K562 (cell line): Measurements from ENCODE around the gene FOSL1. TPM values are rescaled to one million over a fixed set of nuclear protein-coding genes. Genes with fewer than 3 reads are reported as not detected.

Source experiments
- ATAC-seq: fragments of 200-7000 bp; cut with Tn5 transposase; 3 replicates; pipeline ENCODE4 v1.9.1; 2020; ENCODE audit warnings: moderate library complexity
- BruUV-seq: library from RNA; stranded (reverse); fragments of 400-500 nt; replicated peaks from 2 replicates; lab custom pipeline; 2021; lab: Mats Ljungman, UMichigan
- CTCF ChIA-PET: fragments of 300-600 bp; formaldehyde crosslinking; extraction: SDS; loops from one replicate; lab custom pipeline; 2021; ENCODE audit warnings: low intra/inter-chr PET ratio; lab: Yijun Ruan, JAX
- POLR2A ChIA-PET: fragments of 300-600, 350-650 bp; sonication (Branson Sonifier 250); formaldehyde crosslinking; extraction: SDS; loops from one replicate; lab custom pipeline; 2021; ENCODE audit warnings: antibody characterized with exemption, inconsistent platforms; lab: Yijun Ruan, JAX
- DNase-seq, 4 experiments: peaks; one replicate each; pipeline versions ENCODE4 v3.0.0 to v3.0.0-alpha.2; 2011 to 2018; ENCODE audit warnings: low spot score in 3 of 4, mixed read lengths in 3 of 4; ENCODE audit errors: extremely low read depth in 1 of 4
- FAIRE-seq: peaks from 2 replicates; lab custom pipeline; 2011; peaks lifted over from hg19 to GRCh38; lab: Jason Lieb, UNC
- H2AFZ ChIP-seq: 2 replicates; pipeline ENCODE4 v1.6.0; 2011; ENCODE audit warnings: low read depth, low read length, control low read depth, inconsistent platforms
- H3K27ac ChIP-seq: fragments of 200-600 bp; 3 replicates; pipeline ENCODE4 v1.8.0; 2011; ENCODE audit warnings: low read depth, mild to moderate bottlenecking, control low read depth, inconsistent platforms, low read length, moderate library complexity, mixed read lengths; ENCODE audit errors: extremely low read depth
- H3K27me3 ChIP-seq, 2 experiments: fragments of 300-600 bp in 1 of 2; 2 replicates in 1 of 2; 3 replicates in 1 of 2; pipeline versions ENCODE4 v1.6.0 to v1.8.0; 2011; ENCODE audit warnings: inconsistent platforms in 2 of 2, low read length in 2 of 2, mild to moderate bottlenecking in 1 of 2, mixed read lengths in 1 of 2, moderate library complexity in 1 of 2; ENCODE audit not compliant: control insufficient read depth in 2 of 2, insufficient read depth in 2 of 2
- H3K36me3 ChIP-seq: fragments of 300-600 bp; 3 replicates; pipeline ENCODE4 v1.8.0; 2011; ENCODE audit warnings: mild to moderate bottlenecking, low read length, inconsistent platforms; ENCODE audit not compliant: control insufficient read depth, insufficient read depth
- H3K4me1 ChIP-seq, 2 experiments: fragments of 200-600 bp in 1 of 2; replicated peaks in 1 of 2; 2 replicates in 1 of 2; 3 replicates in 1 of 2; pipeline versions ENCODE4 v1.5.1 to v1.8.0; 2011; ENCODE audit warnings: inconsistent platforms in 2 of 2, low read length in 2 of 2, mild to moderate bottlenecking in 1 of 2, mixed read lengths in 1 of 2, moderate library complexity in 1 of 2; ENCODE audit not compliant: control insufficient read depth in 2 of 2, insufficient read depth in 2 of 2
- H3K4me2 ChIP-seq: 2 replicates; pipeline ENCODE4 v1.6.1; 2011; ENCODE audit warnings: low read length, control low read depth, inconsistent platforms, mixed read lengths; ENCODE audit not compliant: insufficient read depth
- H3K4me3 ChIP-seq: fragments of 200-600 bp; sonication (generic), shearing (Covaris generic); 2 replicates; pipeline ENCODE4 v1.5.1; 2016; ENCODE audit warnings: control low read depth, inconsistent platforms
- H3K79me2 ChIP-seq: fragments of 200-600 bp; 3 replicates; pipeline ENCODE4 v1.8.0; 2011; ENCODE audit warnings: low read length, inconsistent platforms; ENCODE audit not compliant: control insufficient read depth, insufficient read depth
- H3K9ac ChIP-seq, 2 experiments: 2 replicates each; pipeline versions ENCODE4 v1.6.0 to v1.6.1; 2011; ENCODE audit warnings: low read depth in 2 of 2, low read length in 2 of 2, control low read depth in 1 of 2, inconsistent platforms in 1 of 2, mild to moderate bottlenecking in 1 of 2, mixed read lengths in 1 of 2; ENCODE audit not compliant: insufficient read depth in 1 of 2
- H3K9me1 ChIP-seq: one replicate; pipeline ENCODE4 v1.6.0; 2011; ENCODE audit warnings: inconsistent platforms, mild to moderate bottlenecking, low read length, moderate library complexity; ENCODE audit not compliant: control insufficient read depth, insufficient read depth
- H3K9me3 ChIP-seq: replicated peaks from 2 replicates; pipeline ENCODE4 v1.5.1; 2011; ENCODE audit warnings: low read depth, low read length, inconsistent platforms; ENCODE audit not compliant: control insufficient read depth, insufficient read depth
- H4K20me1 ChIP-seq: replicated peaks from 2 replicates; pipeline ENCODE4 v1.6.1; 2011; ENCODE audit warnings: low read length, inconsistent platforms, mixed read lengths; ENCODE audit not compliant: control insufficient read depth, insufficient read depth
- CBFB ChIP-seq: sonication (generic); formaldehyde crosslinking; IDR thresholded peaks from 2 replicates; pipeline ENCODE4 v1.4.0; 2020; ENCODE audit warnings: mild to moderate bottlenecking, missing genetic modification reagents
- FUS ChIP-seq: fragments of 200-400 bp; formaldehyde crosslinking; optimal IDR thresholded peaks from 2 replicates; pipeline ENCODE3; 2017; ENCODE audit warnings: low read depth, low read length
- LEF1 ChIP-seq: fragments of 450-650 bp; IDR thresholded peaks from 2 replicates; pipeline ENCODE4 v1.6.1; 2016; ENCODE audit warnings: mild to moderate bottlenecking
- POLR2G ChIP-seq: fragments of 200-400 bp; formaldehyde crosslinking; IDR thresholded peaks from 2 replicates; pipeline ENCODE4 v1.6.1; 2017; ENCODE audit warnings: low read depth, mild to moderate bottlenecking, antibody characterized with exemption, low read length, moderate library complexity
- RBFOX2 ChIP-seq: fragments of 200-400 bp; formaldehyde crosslinking; IDR thresholded peaks from 2 replicates; pipeline ENCODE4 v1.6.1; 2017; ENCODE audit warnings: low read depth, mild to moderate bottlenecking, low read length, moderate library complexity
- SRSF3 ChIP-seq: fragments of 200-400 bp; formaldehyde crosslinking; IDR thresholded peaks from 2 replicates; pipeline ENCODE4 v1.6.1; 2016; ENCODE audit warnings: mild to moderate bottlenecking, low read length, moderate library complexity; ENCODE audit not compliant: insufficient read depth
- TEAD4 ChIP-seq, 2 experiments: sonication (generic) in 1 of 2; formaldehyde crosslinking in 1 of 2; IDR thresholded peaks; 2 replicates each; pipeline versions ENCODE4 v1.6.1 to v1.8.0; 2012 to 2022; ENCODE audit warnings: borderline replicate concordance in 1 of 2, inconsistent platforms in 1 of 2, low read length in 1 of 2, mild to moderate bottlenecking in 1 of 2, missing genetic modification reagents in 1 of 2
- ZNF12 ChIP-seq: sonication (generic); formaldehyde crosslinking; IDR thresholded peaks from 2 replicates; pipeline ENCODE4 v1.4.0; 2020; ENCODE audit warnings: mild to moderate bottlenecking, missing genetic modification reagents
- ZNF263 ChIP-seq: sonication (generic); formaldehyde crosslinking; IDR thresholded peaks from 2 replicates; pipeline ENCODE4 v1.8.0; 2022; ENCODE audit warnings: mild to moderate bottlenecking, missing genetic modification reagents, borderline replicate concordance
- ZNF586 ChIP-seq: fragments of 450-650 bp; formaldehyde crosslinking; conservative IDR thresholded peaks from 2 replicates; pipeline ENCODE4 v1.4.0; 2020; ENCODE audit warnings: mild to moderate bottlenecking, moderate library complexity
- WGBS: fragments of 100-300 bp; shearing (Covaris generic); methylation state at CpG from one replicate; pipeline ENCODE4 v1.1.6; 2016; ENCODE audit warnings: low coverage, mixed read lengths; ENCODE audit not compliant: insufficient coverage; ENCODE audit errors: missing lambda C conversion rate; 5-methylcytosine and 5-hydroxymethylcytosine counted together
- in situ Hi-C: fragments of 300-500 bp; cut with MboI; formaldehyde crosslinking; loops from 4 replicates; pipeline ENCODE4 v1.15.0; 2018; ENCODE audit warnings: inconsistent platforms, mixed read lengths
- intact Hi-C: fragments of 100-400 bp; cut with micrococcal nuclease; formaldehyde crosslinking; loops from 2 replicates; pipeline ENCODE4 v1.14.2; 2022
- polyA plus RNA-seq, 8 experiments: library from polyadenylated mRNA; depleted of rRNA in 4 of 8; stranded (reverse) in 5 of 8; unstranded in 3 of 8; fragments of >200 nt; fragmentation: Nextera tagmentation in 2 of 8; fragmentation: Illumina TruSeq in 1 of 8; extraction: Ambion mirVana in 2 of 8; extraction: Trizol in 1 of 8; gene quantifications; 2 replicates each; pipeline versions ENCODE4 v1.2.1 to v1.2.3, GENCODE V29; 2011 to 2014; ENCODE audit warnings: inconsistent platforms in 1 of 8, missing spikeins in 1 of 8
- total RNA-seq, 7 experiments: library from RNA; depleted of rRNA in 6 of 7; stranded (reverse); fragments of >200 nt in 6 of 7; fragmentation: Illumina TruSeq in 2 of 7; extraction: Trizol in 2 of 7; gene quantifications; 2 replicates each; pipeline versions ENCODE4 v1.2.1 to v1.2.3, GENCODE V29; 2011 to 2021; ENCODE audit warnings: low replicate concordance in 1 of 7
- TF ChIP-seq, protein P1 (sequence below), 3 experiments: IDR thresholded peaks in 2 of 3; conservative IDR thresholded peaks in 1 of 3; 2 replicates each; pipeline ENCODE4 v1.5.1; 2011 to 2012; ENCODE audit warnings: low read length in 3 of 3, mild to moderate bottlenecking in 3 of 3, control low read depth in 2 of 3, improper control_type of control experiment in 1 of 3, inconsistent platforms in 1 of 3, low read depth in 1 of 3, mixed read lengths in 1 of 3, moderate library complexity in 1 of 3; ENCODE audit not compliant: insufficient read depth in 2 of 3

The FOSL1 gene
- total and polyA plus RNA-seq, 9 of the 15 experiments (the other 6 are each of a cell fraction or from before 2014, with no cell fraction given) = 3.5 to 39.6 (median 10.0) TPM

DNA sequence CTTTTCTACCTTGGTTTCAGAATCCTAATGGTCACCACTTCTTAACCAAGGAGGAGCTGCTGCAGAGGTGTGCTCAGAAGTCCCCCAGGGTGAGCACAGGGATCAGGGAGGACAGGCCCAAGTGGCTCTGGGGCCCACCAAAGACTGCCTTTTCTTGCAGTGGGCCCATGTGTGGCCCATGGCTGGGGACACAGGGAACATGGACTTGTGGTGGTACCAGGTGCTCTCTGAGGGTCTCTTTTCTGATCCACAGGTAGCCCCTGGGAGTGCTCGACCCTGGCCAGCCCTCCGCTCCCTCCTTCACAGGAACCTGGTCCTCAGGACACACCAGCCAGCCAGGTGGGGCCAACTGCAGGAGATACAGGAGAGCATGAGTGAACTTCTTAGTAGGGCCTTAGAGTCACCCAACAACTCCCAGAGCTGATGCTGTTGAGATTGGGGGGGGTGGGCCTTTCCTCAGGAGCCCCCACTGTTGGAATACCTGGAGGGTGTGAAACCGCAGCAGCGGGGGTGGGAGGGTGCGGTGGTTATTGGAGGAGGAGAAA lies 37.9 kb downstream of the FOSL1 start:
- WGBS = 86% methylated on average over 3 of the region's 5 CpGs
- ATAC-seq (no peak), FAIRE-seq (no peak), DNase-seq (no peak)
- no peaks in the 10 kb centered on the region for H3K9me1 ChIP-seq
- H3K9me3 ChIP-seq = no peaks in the 10 kb centered on the region
- in situ Hi-C loops = no loop called here
- no peak overlapping the region; the same call in 1 of the 2 replicates for H3K4me3 ChIP-seq
- H3K36me3 ChIP-seq = peaks cover 61% of the 10 kb centered on the region; the same call in 2 of the 3 replicates
- no peaks in the 10 kb centered on the region; a peak in 1 of 5 replicates for H3K27me3 ChIP-seq
- BruUV-seq = no TSS peak
- H3K27ac ChIP-seq = peak overlapping the region; percentile 96; the same call in 1 of the 3 replicates
- peaks cover 14 to 78% of the 10 kb centered on the region in 2 experiments for H3K4me1 ChIP-seq
- H3K79me2 ChIP-seq = peaks cover 33% of the 10 kb centered on the region
- H4K20me1 ChIP-seq = peaks cover 2% of the 10 kb centered on the region; the same call in 1 of the 2 replicates
- no peak for TF ChIP-seq FUS
- peak; percentile 18 for TF ChIP-seq RBFOX2
- no peak overlapping the region for H2AFZ ChIP-seq
- CTCF ChIA-PET = no interaction called here
- peak overlapping the region; percentile 99 to 100; a peak in 3 of 4 replicates for H3K9ac ChIP-seq
- POLR2A ChIA-PET = interaction anchor here (1.5 to 2.6 kb wide), 5 partner anchors 9 to 28 kb away, joined by 3 to 7 read pairs (median 4); partner anchors contain the start of gene CCDC85B
- H3K4me2 ChIP-seq = peak overlapping the region; percentile 95
- intact Hi-C loops = no loop called here

DNA sequence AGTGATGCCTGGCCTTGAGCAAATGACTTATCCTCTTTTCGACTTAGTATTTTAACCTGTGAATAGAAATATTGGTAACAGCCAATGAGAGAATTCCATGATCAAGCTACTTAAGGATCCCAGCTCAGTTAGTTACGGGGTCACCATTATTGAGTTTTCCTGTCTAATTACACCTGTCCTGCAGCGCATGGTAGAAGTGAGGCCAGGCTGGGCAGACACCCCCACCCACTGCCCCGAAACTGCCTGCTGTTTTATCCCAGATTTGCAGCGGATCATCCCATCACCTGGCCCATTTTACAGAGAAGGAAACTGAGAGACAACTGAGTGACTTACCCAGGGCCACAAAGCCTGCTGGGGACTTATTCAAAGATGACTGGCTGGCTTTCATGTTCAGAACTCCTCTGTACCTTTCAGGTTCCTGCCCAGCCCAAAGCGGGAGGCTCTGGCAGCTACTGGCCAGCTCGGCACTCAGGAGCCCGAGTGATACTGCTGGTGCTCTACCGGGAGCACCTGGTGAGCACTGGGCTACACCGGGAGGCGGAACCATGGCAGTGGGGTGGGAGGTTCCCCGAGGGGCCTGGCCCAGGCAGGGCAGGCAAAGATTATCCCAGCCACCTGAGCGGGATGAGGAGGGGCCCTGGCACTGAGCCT lies 38.5 kb downstream of the FOSL1 start:
- Histone ChIP-seq H3K27ac (peak overlapping the region; percentile 96), H3K4me3 (peak overlapping the region; percentile 95), H3K27me3 (no peaks in the 10 kb centered on the region; a peak in 1 of 5 replicates), H4K20me1 (peaks cover 8% of the 10 kb centered on the region), H3K9ac (peak overlapping the region; percentile 99 to 100), H3K9me3 (no peaks in the 10 kb centered on the region), H3K79me2 (peaks cover 39% of the 10 kb centered on the region), H3K4me2 (peak overlapping the region; percentile 95), H3K36me3 (peaks cover 56% of the 10 kb centered on the region; the same call in 2 of the 3 replicates), H2AFZ (no peak overlapping the region), H3K9me1 (no peaks in the 10 kb centered on the region), H3K4me1 (peaks cover 10 to 78% of the 10 kb centered on the region in 2 experiments)
- ATAC-seq = no peak
- peak in 1 of 4 experiments; percentile 16 for DNase-seq
- CTCF ChIA-PET = no interaction called here
- intact Hi-C loops (no loop called here), in situ Hi-C loops (no loop called here)
- no peak for FAIRE-seq
- no TSS peak for BruUV-seq
- WGBS = 60% methylated on average over 10 of the region's 13 CpGs
- POLR2A ChIA-PET = interaction anchor here (0.9 to 5.6 kb wide), 10 partner anchors 8 to 437 kb away, joined by 3 to 151 read pairs (median 4); partner anchors contain the start of genes CCDC85B, FIBP and MALAT1
- TF ChIP-seq TEAD4 (IDR thresholded peaks at IDR 0.05; ENCODE audit: low read length) (no peak), TEAD4 (CRISPR knock-in tag; IDR thresholded peaks at IDR 0.05; ENCODE audit: borderline replicate concordance) (no peak), ZNF263 (CRISPR knock-in tag) (peak; percentile 78), POLR2G (peak; percentile 68), ZNF12 (0 out of 2 replicates have a peak, but pooled peaks have one; percentile 26), ZNF586 (CRISPR knock-in tag) (no peak), CBFB (0 out of 2 replicates have a peak, but pooled peaks have one; percentile 11), SRSF3 (no peak), LEF1 (no peak), RBFOX2 (peak; percentile 66)
- TF ChIP-seq, protein P1, sequence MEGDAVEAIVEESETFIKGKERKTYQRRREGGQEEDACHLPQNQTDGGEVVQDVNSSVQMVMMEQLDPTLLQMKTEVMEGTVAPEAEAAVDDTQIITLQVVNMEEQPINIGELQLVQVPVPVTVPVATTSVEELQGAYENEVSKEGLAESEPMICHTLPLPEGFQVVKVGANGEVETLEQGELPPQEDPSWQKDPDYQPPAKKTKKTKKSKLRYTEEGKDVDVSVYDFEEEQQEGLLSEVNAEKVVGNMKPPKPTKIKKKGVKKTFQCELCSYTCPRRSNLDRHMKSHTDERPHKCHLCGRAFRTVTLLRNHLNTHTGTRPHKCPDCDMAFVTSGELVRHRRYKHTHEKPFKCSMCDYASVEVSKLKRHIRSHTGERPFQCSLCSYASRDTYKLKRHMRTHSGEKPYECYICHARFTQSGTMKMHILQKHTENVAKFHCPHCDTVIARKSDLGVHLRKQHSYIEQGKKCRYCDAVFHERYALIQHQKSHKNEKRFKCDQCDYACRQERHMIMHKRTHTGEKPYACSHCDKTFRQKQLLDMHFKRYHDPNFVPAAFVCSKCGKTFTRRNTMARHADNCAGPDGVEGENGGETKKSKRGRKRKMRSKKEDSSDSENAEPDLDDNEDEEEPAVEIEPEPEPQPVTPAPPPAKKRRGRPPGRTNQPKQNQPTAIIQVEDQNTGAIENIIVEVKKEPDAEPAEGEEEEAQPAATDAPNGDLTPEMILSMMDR (IDR thresholded peaks at IDR 0.05 in 2 of 3, conservative IDR thresholded peaks at IDR 0.05 in 1 of 3; ENCODE audit: insufficient read depth in 2 of 3, low read depth in 1 of 3, low read length in 3 of 3) = no peak
